HG02588 (cell line): ENCODE results near the gene RASGEF1C.

Experiments used
- ATAC-seq: cut with Tn5 transposase; IDR thresholded peaks from one replicate; pipeline ENCODE4 v1.9.1; 2021; ENCODE audit warnings: mild to moderate bottlenecking, moderate library complexity; ENCODE audit not compliant: unreplicated experiment

RASGEF1C gene

GRCh38 chr5:180209137-180209581, at the start of gene RASGEF1C:
RASGEF1C (minus strand) TSS chr5:180209211; CDS start chr5:180138052, 71,159 bp downstream.
- ATAC-seq: no peak

- ATAC-seq: no peak
Measured at GRCh38 chr5:180253036-180253824, 44.2 kb upstream of the RASGEF1C start.

DNA sequence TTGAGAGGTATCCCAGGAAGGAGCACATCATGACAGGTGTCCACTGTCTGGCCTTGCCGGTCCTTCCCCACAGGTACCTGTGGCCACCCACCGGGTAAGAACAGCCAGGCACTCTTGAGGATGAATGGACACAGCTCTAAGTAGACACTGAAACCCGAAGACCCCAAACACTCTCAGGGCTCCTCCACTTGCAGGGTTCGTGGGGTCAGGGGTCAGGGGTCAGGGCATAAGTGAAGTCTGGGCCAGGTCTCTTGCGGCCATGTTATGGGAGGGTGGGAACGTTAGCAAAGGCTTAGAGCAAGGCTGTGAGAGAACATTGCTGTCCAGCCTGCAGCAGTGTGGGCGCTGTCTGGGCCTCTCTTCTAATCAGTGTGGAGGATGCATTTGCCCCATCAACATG, 42.9 kb upstream of the RASGEF1C start:
- no peak for ATAC-seq

DNA sequence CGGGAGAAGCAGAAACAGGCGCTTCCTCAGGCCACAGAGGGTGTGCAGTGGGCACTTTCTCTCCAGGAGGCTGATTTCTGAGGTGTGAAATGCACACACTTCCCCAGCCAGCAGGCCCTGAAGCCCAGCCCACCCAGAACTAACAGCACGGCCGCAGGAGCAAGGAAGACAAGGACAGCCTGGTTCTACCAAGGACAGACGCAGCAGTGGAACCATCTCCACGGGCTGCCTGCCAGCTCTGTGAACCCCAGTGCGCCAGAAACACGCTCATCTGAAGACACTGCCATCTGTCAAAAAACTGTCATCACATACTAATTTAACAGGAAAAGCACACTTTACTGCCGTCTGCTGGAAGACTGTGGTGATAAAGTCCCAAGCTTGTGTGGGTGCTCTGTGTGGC, 42.1 kb upstream of the RASGEF1C start:
- ATAC-seq: no peak

- no peak for ATAC-seq
Measured at GRCh38 chr5:180250329-180250728, 41.3 kb upstream of the RASGEF1C start.

DNA sequence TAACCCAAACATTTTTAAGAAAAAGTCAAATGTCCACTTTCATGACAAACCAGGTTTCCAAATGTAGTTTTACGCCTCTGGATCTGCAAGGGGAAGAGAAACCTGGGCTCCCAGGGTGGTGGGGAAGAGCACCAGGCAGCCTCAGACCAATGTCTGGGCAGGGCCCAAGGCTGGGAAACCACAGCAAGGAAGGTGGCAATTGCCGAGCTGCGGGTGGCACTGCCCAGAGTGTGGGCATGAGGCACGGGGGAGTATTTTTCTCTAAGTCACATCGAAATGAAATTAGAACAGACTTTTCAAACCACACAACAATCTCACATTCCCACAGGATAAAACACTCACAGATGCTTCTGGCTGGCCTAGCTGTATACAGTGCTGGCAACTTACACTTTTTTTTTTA, 32.6 kb upstream of the RASGEF1C start:
- ATAC-seq: no peak

GRCh38 chr5:180238631-180239030, 29.6 kb upstream of the RASGEF1C start:
- ATAC-seq: no peak

- ATAC-seq: no peak
Measured at GRCh38 chr5:180235846-180236245, 26.8 kb upstream of the RASGEF1C start.

GRCh38 chr5:180235077-180235476, 26.1 kb upstream of the RASGEF1C start:
- ATAC-seq: no peak

GRCh38 chr5:180234271-180234670, 25.3 kb upstream of the RASGEF1C start:
- no peak for ATAC-seq

DNA sequence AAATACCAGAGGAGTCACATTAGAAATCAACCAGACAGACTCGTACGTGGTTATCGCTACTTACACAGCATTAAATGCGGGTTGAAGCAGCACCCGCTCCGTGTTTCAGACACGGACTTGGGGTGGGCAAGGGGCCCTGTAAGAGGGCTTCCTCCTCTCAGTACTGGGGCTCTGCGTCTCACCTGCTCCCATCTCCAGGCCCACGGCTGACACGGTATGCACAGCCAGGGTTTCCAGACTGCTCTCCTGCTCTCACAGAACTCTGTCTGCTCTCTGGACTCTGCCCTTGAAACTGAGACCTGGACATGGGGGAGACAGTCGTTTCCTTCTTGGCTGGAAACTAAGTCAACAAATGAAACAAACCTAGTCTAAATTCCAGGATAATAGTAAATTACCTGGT, 24.7 kb upstream of the RASGEF1C start:
- no peak for ATAC-seq

- ATAC-seq: no peak
Measured at GRCh38 chr5:180230017-180230416, 21.0 kb upstream of the RASGEF1C start.

- ATAC-seq: no peak
Measured at GRCh38 chr5:180222056-180222455, 13.0 kb upstream of the RASGEF1C start.

DNA sequence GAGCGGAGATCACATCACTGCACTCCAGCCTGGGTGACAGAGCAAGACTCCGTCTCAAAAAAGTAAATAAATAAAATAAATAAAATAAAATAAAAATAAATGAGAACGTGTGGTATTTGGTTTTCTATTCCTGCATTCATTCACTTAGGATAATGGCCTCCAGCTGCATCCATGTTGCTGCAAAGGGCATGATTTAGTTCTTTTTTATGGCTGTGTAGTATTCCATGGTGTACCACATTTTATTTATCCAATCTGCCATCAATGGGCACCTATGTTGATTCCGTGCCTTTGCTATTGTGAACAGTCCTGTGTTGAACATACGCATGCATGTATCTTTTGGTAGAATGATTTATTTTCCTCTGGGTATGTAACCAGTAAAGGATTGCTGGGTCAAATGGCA, 8.8 kb upstream of the RASGEF1C start:
- no peak for ATAC-seq

GRCh38 chr5:180216646-180217171, 7.7 kb upstream of the RASGEF1C start:
- ATAC-seq: no peak

DNA sequence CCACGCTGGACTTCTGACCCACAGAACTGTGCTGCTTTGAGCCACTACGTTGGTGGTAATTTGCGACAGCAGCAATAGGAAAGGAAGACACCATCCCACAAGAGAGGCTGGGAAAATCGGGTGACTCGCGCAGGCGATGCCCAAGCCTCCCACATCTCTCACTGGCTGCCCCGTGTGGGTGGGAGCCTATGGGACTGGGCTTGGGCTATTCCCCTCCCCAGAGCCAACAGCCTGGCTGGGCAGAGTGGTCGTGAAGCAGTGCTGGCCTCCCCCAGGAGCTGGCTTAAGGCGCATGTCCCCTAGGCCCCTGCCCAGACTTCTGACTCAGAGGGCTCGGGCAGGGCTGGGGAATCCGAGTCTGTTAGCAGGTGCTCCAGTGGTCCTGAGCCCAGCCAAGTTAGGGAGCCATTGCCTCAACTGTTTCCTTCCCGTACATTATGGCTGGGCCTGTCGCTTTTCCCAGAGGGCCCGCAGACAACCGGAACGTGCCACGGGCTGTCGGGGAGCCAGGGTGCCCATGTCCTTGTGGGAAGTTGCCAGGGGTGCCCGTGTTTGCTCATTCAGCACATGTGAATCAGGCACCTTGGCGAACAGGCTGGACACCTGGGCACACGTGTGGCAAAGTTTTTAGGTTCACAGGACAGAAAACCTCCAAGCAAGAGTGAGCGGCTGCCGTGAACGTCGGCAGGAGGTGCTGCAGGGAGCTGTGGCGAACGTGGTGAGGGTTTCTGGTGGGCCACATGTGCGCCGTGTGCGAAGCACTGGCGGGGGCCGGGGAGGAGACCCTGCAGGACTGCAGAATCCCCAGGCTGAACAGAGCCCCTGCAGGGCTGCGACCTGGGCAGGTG, 7.0 kb upstream of the RASGEF1C start:
- ATAC-seq: no peak

- no peak for ATAC-seq
Measured at GRCh38 chr5:180214870-180215770, 6.1 kb upstream of the RASGEF1C start.

GRCh38 chr5:180213657-180214207, 4.7 kb upstream of the RASGEF1C start:
- no peak for ATAC-seq

DNA sequence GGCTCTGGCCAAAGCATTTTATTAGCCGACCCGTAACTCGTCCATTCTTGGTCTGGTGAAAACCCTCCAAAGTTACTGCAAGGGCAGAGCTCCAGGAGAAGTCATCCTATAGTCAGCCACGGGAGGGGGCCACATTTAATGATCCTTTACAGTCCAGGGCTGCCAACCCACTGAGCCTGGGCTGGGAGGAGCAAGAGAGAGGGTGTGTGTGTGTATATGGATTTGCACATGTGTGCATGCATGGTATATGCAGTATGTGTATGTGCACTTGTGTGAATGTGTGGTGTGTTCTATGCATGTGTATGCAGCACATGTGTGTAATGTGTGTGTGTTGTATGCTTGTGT, 4.2 kb upstream of the RASGEF1C start:
- ATAC-seq: no peak
